Fibroblast of gingiva (primary cell): ENCODE measurements around the gene NSD2.

Source experiments
- DNase-seq: peaks from one replicate; pipeline ENCODE4 v3.0.0-alpha.2; 2011; ENCODE audit warnings: low read depth

NSD2 gene

GRCh38 chr4:1945124-1945895, 74.1 kb downstream of the NSD2 start:
- DNase-seq, result no peak

GRCh38 chr4:1945912-1946311, 74.7 kb downstream of the NSD2 start:
- no peak for DNase-seq

GRCh38 chr4:1948232-1948631, 77.0 kb downstream of the NSD2 start:
- no peak for DNase-seq

- no peak for DNase-seq
Observed at GRCh38 chr4:1948892-1949436, 77.8 kb downstream of the NSD2 start.

- DNase-seq, result no peak
Observed at GRCh38 chr4:1950369-1950768, 79.2 kb downstream of the NSD2 start.

- no peak for DNase-seq
Observed at GRCh38 chr4:1952058-1952700, 81.0 kb downstream of the NSD2 start.

- DNase-seq, result no peak
Observed at GRCh38 chr4:1952719-1953118, 81.5 kb downstream of the NSD2 start.

GRCh38 chr4:1953335-1953734, 82.1 kb downstream of the NSD2 start:
- no peak for DNase-seq

GRCh38 chr4:1956631-1957030, 85.4 kb downstream of the NSD2 start:
- DNase-seq, result no peak

GRCh38 chr4:1958276-1959103, 87.3 kb downstream of the NSD2 start:
- DNase-seq, result no peak

GRCh38 chr4:1959104-1959384, 87.9 kb downstream of the NSD2 start:
- no peak for DNase-seq

GRCh38 chr4:1960170-1960825, 89.1 kb downstream of the NSD2 start:
- DNase-seq, result peak; percentile 21

GRCh38 chr4:1961038-1961437, 89.8 kb downstream of the NSD2 start:
- no peak for DNase-seq

- DNase-seq, result no peak
Observed at GRCh38 chr4:1961563-1961962, 90.4 kb downstream of the NSD2 start.

- DNase-seq, result no peak
Observed at GRCh38 chr4:1962980-1963379, 91.8 kb downstream of the NSD2 start.

GRCh38 chr4:1964443-1964842, 93.2 kb downstream of the NSD2 start:
- no peak for DNase-seq

GRCh38 chr4:1964971-1965370, 93.8 kb downstream of the NSD2 start:
- DNase-seq, result no peak

GRCh38 chr4:1967512-1968149, 96.4 kb downstream of the NSD2 start:
- no peak for DNase-seq

GRCh38 chr4:1968686-1969295, 97.6 kb downstream of the NSD2 start:
- DNase-seq, result no peak

- DNase-seq, result no peak
Observed at GRCh38 chr4:1969928-1970723, 98.9 kb downstream of the NSD2 start.

- DNase-seq, result no peak
Observed at GRCh38 chr4:1970926-1971325, 99.7 kb downstream of the NSD2 start.
